HG02885 (cell line): ENCODE data around the gene TBX18.

Experiments
- ATAC-seq: cut with Tn5 transposase; IDR thresholded peaks from one replicate; pipeline ENCODE4 v1.9.1; 2021; ENCODE audit warnings: mild to moderate bottlenecking; ENCODE audit not compliant: unreplicated experiment, poor library complexity

Gene TBX18

GRCh38 chr6:84764332-84765049 is at the start of gene TBX18:
TSS of gene TBX18 (minus strand) at chr6:84764598. CDS start at chr6:84764181, 417 bp downstream.
- ATAC-seq = no peak

- ATAC-seq = no peak
Measured at GRCh38 chr6:84811351-84811750, 47.0 kb upstream of the TBX18 start.

GRCh38 chr6:84809455-84809854 is 45.1 kb upstream of the TBX18 start:
- no peak for ATAC-seq

GRCh38 chr6:84808491-84809061 is 44.2 kb upstream of the TBX18 start:
- no peak for ATAC-seq

GRCh38 chr6:84805145-84805544 is 40.7 kb upstream of the TBX18 start:
- no peak for ATAC-seq

- no peak for ATAC-seq
Measured at GRCh38 chr6:84804720-84805119, 40.3 kb upstream of the TBX18 start.

- no peak for ATAC-seq
Measured at GRCh38 chr6:84801250-84801649, 36.9 kb upstream of the TBX18 start.

GRCh38 chr6:84798257-84798656 is 33.9 kb upstream of the TBX18 start:
- no peak for ATAC-seq

- ATAC-seq = no peak
Measured at GRCh38 chr6:84796343-84796742, 31.9 kb upstream of the TBX18 start.

GRCh38 chr6:84791927-84792326 is 27.5 kb upstream of the TBX18 start:
- ATAC-seq = no peak

GRCh38 chr6:84791233-84791632 is 26.8 kb upstream of the TBX18 start:
- ATAC-seq = no peak

- ATAC-seq = no peak
Measured at GRCh38 chr6:84789170-84789569, 24.8 kb upstream of the TBX18 start.

- ATAC-seq = no peak
Measured at GRCh38 chr6:84788689-84789088, 24.3 kb upstream of the TBX18 start.

- ATAC-seq = no peak
Measured at GRCh38 chr6:84785671-84786070, 21.3 kb upstream of the TBX18 start.

GRCh38 chr6:84779917-84780316 is 15.5 kb upstream of the TBX18 start:
- ATAC-seq = no peak

- ATAC-seq = no peak
Measured at GRCh38 chr6:84779380-84779779, 15.0 kb upstream of the TBX18 start.

- ATAC-seq = no peak
Measured at GRCh38 chr6:84777888-84778287, 13.5 kb upstream of the TBX18 start.

- ATAC-seq = no peak
Measured at GRCh38 chr6:84776392-84776791, 12.0 kb upstream of the TBX18 start.

GRCh38 chr6:84775751-84776150 is 11.4 kb upstream of the TBX18 start:
- ATAC-seq = no peak

- ATAC-seq = no peak
Measured at GRCh38 chr6:84774985-84775284, 10.5 kb upstream of the TBX18 start.

- ATAC-seq = peak; percentile 77
Measured at GRCh38 chr6:84774157-84774984, 10.0 kb upstream of the TBX18 start.
